GM18907 (cell line): ENCODE measurements around the gene YPEL5.
A peak's percentile ranks its signal among the peaks of the same experiment; 100 is the strongest.
"Not testable (repeated sequence)": the region's sequence is repeated elsewhere in the genome, so short reads cannot be mapped to it uniquely, and the experiment has no call there.

ENCODE experiments used
- ATAC-seq: cut with Tn5 transposase; IDR thresholded peaks from one replicate; pipeline ENCODE4 v1.9.1; 2021; ENCODE audit warnings: mild to moderate bottlenecking, moderate library complexity; ENCODE audit not compliant: unreplicated experiment

YPEL5 gene

DNA sequence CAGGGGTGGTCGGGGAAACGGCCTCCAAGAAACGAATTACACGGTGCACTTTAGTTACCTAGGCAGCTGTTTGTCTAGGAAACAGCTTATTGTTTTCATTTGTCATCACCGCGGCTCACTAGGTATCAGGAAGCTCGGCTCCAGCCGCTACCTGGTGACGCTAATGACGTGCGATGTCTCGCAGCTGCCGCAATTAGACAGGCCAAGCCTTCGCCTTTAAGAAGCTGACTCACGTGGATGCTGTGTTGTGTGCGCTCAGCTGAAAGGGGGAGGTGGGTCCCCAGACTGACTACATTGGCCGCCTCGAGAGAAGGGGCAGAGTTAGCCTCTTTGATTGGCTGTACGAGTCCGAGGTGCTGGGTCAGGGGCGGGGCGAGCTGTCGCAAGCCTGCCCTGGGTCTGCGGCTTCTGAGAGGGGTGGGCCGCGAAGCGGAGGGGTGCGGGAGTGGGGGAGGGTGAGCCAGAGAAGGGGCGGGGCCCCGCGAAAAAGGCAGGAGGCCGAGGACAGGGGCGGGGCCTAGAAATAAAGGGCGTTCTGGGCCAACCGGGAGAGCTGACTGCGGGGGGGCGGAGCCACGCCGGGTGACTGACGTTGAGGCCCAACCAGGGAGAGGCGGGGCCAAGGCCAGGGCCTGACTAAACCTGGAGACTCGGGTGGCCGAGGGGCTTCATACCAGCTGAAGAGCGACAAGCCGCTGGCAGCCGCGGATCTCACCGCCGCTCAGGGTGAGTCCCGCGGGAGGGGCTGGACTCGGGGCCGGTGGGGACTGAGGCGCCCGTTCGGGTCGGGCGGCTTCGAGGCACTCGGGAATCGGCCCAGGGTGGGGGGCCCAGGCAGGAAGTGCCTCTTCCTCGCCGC is at the start of gene YPEL5:
YPEL5 (plus strand) TSS at position 671 of the 859 bp plus-strand sequence. CDS start 9,645 bp downstream, outside the sequence.
- peak; percentile 96 for ATAC-seq

DNA sequence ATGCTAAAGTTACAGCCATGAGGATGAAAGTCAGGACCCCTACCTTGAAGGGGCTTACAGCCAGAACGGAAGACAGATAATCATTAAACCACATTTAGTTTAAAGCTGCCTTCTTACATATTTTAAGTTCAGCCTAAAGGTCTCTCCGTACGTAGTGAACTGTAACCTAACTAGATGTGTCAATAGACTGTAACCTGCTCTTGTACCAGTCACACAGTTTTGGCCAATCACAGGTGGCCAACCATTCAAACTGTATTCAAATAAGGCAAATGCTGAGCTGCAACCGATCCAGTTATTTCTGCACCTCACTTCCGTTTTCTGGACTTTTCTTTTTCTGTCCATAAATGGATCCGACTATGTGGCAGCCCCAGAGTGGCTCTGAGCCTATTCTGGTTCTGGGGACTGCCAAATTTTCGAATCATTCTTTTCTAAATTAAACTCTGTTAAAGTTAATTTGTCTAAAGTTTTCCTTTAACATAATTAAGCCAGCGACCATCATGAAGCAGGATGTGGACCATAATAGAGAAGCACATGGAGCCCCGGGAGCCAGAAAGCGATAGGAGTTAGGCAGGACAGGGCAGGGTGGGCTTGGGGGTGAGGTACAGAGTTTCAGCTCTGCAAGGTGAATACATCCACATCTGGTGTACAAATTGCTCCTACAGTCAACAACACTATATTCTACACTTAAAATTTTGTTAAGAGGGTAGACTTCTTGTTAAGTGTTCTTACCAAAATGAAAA is 48.4 kb upstream of the YPEL5 start:
- no peak for ATAC-seq

DNA sequence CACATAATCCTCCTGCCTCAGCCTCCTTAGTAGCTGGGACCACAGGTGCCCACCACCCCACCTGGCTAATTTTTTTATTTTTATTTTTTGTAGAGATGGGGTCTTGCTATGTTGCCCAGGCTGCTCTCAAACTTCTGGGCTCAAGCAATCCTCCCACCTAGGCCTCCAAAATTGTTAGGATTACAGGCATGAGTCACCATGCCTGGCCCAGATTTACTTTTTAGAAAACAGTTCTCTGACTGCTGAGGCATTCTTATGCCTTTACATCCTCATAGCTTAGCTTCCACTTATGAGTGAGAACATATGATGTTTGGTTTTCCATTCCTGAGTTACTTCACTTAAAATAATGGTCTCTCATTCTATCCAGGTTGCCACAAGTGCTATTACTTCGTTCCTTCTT is 47.4 kb upstream of the YPEL5 start:
- not testable (repeated sequence) for ATAC-seq

DNA sequence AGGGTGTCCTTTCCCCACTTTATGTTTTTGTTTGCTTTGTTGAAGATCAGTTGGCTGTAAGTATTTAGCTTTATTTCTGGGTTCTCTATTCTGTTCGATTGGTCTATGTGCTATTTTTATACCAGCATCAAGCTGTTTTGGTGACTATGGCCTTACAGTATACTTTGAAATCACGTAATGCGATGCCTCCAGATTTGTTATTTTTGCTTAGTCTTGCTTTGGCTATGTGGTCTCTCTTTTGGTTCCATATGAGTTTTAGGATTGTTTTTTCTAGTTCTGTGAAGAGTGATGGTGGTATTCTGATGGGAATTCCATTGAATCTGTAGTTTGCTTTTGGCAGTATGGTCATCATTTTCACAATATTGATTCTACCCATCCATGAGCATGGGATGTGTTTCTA is 46.1 kb upstream of the YPEL5 start:
- not testable (repeated sequence) for ATAC-seq

DNA sequence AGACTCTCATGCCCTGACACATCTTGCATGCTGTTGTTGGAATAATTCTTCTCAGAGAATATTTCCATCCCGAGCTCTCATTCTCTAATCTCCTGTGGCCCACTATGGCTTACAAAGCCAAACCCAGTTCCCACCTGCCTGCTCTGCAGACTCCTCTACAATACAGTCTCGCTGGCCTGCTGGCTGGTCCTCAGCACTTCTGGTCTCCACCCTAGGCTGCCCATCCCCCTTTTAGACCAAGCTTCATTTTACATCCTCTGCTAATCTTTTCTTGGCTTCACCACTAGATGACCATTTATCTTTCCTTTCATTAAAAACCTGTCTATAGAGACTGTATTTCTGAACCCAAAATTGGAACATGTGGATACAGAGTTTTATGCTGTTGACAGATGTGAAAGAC is 42.5 kb upstream of the YPEL5 start:
- no peak for ATAC-seq

DNA sequence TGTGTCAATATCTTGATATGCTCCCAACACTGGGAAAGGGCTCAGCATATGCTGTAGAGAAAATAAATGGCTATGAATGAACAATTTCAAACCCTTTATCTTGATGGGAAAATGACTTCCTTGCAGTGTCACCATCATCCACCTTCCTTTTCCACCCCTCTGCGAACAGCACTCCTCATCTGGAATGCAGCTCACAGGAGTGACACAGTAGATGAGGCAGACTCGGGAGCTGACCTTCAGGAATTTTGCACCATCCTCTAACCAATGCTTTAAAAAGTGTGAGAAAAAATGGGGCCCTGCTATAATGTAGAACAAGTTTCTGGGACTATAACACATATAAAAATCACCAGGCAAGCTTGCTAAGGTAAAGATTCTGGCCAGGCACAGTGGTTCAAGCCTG is 41.3 kb upstream of the YPEL5 start:
- no peak for ATAC-seq

DNA sequence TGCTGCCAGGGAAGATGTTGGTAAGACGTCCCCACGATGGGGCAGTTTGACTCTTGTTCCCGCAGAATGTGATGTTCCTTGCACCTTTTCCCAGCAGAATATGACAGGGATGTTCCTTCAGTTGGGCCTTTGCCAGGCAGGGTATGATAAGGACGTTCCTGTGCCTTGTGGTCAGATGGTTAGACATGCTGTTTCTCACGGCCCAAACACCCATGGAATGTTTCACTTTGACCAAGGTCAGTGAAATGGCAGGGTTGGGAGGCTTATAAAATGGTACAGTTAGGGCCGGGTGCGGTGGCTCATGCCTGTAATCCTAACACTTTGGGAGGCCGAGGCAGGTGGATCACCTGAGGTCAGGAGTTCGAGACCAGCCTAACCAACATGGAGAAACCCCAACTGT is 40.3 kb upstream of the YPEL5 start:
- no peak for ATAC-seq

DNA sequence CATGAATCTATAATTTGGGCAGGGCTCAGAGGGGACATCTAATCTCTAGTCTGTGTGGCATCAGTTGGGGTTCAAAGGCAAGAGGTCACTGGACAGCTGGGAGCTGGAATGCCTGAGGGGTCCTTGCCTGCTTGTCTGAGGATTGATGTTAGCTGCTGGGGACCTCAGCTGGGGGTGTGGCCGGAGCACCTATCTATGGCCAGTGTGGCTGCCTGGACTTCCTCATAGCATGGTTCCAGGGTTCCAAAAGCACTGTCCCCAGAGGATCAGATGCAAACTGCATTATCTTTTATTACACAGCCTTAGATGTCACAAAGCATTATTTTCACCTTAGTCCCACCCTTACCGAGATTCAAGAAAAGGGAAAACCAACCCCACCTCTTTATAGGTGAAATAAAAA is 38.6 kb upstream of the YPEL5 start:
- no peak for ATAC-seq

DNA sequence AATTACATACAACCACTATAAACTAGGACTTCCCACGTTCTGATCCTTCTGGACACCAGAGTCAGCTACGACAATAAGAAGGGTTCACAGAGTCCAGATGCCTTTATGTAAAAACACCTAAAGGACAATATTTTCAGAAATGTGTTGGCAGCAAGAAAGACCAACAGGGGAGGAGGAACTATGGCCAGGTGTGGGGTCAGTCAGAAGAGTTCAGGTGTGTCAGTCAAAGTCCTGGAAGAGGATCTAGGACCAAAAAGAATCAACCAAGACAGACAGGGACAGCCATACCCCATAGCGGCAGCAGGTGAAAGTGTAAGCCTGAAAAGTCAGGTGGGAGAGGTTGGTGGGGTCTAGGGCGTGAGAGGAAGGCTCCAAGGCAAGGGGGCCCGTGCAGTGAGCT is 38.0 kb upstream of the YPEL5 start:
- no peak for ATAC-seq

DNA sequence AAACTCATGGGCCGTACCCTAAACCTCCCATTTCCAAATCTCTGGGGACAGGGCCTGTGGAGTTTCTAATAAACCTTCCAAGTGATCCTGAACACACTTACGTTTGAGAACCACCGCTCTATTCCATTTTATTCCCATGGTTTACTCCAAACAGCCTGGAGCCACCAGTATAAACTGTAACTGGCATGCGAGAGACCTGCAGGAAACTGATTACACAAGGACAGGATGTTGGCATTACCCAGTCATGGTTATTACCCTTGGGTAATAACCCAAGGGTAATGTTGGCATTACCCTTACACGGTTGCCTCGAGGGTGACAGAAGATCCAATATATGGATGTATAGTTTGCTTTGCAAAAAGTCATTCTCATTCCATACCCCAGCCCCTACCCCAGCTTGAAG is 37.0 kb upstream of the YPEL5 start:
- ATAC-seq: no peak

DNA sequence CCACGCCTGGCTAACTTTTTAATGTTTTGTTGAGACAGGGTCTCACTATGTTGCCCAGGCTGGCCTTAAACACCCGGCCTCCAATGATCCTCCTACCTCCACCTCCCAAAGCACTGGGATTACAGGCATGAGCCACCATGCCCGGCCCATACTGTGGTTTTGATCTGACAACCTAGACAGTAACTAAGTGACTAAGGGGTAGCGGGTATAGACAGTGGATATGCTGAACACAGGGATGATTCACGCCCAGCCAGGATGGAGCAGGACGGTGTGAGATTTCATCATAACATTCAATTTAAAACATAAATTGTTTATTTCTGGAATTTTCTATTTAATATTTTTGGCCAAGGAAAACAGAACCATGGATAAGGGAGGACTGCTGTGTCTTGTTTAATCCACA is 36.0 kb upstream of the YPEL5 start:
- ATAC-seq: no peak

DNA sequence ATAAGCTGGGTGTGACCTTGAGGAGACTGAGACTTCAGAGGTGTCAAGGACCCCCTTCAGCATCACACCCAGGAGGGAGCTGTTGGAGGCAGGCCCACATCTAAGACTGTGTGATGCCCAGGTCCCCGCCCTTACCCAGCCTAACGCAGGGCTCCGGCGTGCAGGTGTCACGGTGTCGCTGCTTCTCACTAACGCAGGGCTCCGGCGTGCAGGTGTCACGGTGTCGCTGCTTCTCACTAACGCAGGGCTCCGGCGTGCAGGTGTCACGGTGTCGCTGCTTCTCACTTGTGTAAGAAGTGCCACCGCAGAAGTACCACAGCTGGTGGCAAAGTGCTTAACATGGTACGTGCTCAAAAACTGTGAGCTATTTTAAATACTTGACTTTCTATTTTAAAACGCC is 35.6 kb upstream of the YPEL5 start:
- not testable (repeated sequence) for ATAC-seq

DNA sequence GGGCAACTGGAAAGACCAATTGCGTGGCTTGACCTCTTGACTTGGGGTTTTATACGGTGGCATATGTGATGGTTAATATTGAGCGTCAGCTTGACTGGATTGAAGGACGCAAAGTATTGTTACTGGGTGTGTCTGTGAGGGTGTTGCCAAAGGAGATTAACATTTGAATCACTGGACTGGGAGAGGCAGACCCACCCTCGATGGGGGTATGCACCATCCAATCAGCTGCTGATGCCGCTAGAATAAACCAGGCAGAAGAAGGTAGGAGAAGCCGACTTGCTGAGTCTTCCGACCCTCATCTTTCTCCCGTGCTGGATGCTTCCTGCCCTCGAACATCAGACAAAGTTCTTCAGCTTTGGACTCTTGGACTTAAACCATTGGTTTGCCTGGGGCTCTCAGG is 34.2 kb upstream of the YPEL5 start:
- no peak for ATAC-seq

DNA sequence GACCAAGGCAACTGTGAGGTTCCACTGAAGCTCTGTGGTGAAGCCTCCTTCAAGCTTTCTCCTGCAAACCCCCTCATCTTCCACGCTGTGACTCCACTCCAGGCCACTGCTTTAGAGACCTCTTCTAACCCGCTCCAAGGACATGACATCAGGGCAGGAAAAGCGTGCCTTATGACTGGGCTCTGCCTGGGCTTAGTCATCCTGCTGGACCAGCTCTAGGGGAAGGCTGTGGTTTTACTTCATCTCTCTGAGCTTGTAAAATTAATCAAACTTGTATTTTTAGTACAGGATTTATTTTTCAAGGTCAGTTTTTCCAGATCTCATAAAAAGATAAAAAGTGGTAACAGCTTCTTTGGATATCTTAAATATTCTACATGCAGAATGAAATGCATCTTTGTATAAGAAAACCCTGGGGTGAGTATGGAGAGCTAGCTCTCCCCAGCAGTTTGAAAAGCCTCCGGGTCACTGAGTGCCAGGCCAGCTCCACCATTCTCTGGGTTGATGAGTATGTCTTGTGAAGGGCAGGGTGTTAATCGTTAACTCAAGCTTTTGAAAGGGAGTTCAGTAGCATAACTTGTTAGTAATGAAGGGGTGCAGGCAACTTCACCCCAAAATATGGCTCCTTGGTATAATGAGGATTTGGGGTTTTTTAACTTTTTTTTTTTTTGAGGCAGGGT is 33.1 kb upstream of the YPEL5 start:
- ATAC-seq: no peak

DNA sequence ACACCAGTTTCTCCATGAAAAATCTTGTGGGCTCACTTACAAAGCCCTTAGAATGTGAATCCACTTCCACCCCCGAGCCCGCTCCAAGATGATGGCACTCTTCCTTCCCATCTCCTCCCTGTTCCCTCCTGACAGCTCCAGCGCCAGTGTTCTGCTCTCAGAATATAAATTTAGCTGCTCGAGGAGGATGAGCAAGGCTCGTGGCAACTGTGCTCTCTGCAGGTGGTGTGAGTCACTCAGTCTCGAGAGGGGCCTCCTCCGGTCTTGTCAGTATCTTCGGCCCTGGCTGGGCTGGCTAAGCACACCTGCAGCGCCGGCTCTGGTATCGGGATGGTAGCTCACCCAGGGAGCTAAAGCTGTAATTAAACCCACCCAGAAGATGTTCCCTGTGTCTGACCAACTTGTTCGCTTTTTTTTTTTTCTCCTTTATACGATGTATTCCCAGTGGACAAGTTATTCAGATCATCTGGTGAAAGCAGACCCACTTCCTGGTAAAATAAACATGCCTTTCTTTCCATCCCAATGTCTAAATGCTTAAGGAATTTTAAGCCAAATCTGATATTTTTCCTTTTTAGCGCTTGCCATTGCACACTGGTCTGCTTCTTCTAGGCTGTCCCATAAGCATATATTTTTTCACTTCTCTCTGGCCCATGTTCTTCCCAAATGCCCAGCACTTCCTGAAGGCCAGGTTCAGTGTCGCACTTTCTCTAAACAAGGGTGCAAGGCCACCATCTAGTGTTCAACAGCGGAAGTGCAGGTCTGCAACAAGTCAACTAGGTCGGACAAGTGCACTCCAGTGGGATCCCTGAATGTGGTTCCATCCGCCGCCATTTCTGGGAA is 31.4 kb upstream of the YPEL5 start:
- no peak for ATAC-seq

DNA sequence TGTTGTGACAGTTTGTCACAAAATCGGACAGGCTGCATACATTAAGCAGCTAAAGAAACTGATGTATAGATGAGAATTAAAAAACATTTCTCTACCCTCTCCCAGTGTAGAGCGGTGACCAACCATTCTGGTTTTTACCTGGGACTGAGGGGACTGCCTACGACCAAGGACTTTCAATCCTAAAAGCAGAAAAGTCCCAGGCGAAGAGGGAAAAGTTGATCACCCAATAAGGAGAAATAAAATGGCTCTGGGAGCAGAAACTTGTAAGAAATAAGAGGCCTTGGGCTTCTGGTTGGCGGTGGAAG is 30.9 kb upstream of the YPEL5 start:
- no peak for ATAC-seq

DNA sequence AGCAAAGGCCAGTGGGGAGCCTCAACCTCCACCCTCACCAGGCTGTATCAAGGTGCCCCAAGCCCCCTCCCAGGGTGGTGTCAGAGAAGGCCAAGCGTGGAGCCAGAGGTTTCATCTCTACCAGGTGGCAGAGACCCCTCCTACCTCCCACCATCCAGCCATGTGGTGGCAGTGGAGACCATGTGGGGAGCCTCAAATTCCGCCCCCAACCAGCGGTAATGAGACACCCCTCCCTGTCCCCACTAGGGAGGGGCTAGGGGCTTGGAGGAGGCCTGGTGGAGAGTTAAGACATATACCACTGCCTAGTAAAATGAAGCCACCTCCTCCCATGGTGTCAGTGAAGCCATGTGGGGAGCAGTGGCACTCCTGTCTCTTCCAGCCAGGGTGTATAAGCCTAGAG is 24.4 kb upstream of the YPEL5 start:
- ATAC-seq: no peak

DNA sequence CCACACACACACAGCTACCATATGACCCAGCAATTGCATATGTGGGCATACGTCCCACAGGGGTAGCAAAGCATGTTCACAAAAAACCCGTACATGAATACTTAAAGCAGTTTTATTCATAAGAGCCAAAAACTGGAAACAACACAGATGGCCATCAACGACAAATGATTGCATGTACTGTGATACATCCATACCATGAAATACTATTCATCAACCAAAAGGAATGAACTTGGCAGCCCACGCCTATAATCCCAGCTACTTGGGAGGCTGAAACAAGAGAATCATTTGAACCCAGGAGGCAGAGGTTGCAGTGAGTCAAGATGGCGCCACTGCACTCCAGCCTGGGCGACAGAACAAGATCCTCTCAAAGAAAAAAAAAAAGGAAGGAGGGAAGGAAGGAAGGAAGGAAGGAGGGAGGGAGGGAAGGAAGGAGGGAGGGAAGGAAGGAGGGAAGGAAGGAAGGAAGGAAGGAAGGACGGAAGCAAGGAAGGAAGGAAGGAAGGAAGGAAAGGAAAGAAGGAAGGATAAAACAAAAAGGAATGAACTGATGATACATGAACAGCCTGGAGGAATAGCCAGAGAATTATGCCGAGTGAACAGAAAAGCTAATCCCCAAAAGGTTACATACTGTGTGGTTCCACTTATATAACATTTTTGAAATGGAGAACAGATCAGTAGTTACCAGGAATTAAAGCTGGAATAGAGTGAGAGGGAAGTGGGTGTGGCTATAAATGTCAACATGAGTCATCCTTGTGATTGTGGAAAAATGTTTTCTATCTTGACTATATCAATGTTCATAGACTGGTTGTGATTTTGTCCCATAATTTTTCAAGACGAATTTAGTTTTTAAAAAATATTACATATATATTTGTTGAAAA is 19.6 kb upstream of the YPEL5 start:
- no peak for ATAC-seq

DNA sequence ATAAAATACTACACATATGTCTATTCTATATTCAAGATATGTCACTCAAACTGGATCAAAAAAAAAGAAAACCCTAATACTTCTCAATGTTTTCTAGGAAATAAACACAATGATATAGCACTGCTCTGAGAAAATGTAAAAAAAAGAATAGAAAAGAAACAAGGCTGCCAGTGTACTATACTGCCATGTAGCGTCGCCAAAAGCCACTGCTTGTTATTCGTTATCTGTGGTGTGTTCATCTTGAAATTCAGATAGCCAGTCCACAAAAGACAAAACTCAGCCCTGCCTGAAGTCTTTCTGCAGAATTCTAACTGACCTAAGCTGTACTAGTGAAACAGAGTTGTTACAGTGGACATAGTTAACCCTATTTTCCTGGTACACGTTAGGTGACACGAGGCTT is 12.2 kb upstream of the YPEL5 start:
- ATAC-seq: no peak

DNA sequence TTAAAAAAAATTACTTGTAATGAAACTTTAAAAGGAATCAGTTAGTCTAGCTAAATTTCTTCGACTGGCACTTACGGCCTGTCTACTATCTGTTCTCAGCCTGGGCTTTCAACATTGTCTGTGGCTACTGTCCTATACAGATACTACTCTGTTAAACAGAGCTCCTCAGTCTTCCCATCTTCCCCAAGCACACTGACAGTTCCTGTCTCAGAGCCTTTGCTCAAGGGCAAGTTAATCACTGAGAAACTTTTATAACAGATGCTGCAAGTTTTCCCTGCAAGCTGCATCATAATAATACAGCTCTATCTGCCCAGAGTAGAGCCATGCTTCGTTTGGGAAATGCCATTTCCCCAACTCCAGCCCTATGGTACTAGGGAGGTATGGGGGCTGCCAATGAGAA is 11.3 kb upstream of the YPEL5 start:
- no peak for ATAC-seq
